Activated T-cell treated with anti-CD3 and anti-CD28 coated beads for 1 hour (primary cell): ENCODE data around the gene PRKG1.
"Not testable (repeated sequence)": the region's sequence is repeated elsewhere in the genome, so short reads cannot be mapped to it uniquely, and the experiment has no call there.

Experiments used
- DNase-seq: peaks from one replicate; pipeline ENCODE4 v3.0.0-alpha.2; 2020; ENCODE audit warnings: low read depth

Gene PRKG1

DNA sequence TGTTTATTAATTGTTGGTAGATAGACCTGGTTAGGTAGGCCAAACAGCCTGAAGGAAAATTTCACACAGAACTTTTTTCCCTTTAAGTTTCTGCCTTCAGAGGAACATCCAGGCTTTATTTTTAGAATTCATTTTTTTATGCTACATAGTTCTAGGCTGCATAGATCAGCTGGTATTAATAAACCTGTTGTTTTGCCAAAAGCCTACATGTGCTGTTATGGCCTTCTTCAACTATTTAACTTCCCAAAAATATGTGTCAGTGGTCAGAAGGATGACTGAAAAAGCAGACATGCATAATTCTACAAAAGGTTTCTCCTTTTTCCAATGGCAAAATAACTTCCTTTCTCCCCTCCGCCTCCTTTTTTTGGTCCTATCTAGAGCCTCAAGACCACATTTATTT, 936.8 kb downstream of the PRKG1 start:
- no peak for DNase-seq

DNA sequence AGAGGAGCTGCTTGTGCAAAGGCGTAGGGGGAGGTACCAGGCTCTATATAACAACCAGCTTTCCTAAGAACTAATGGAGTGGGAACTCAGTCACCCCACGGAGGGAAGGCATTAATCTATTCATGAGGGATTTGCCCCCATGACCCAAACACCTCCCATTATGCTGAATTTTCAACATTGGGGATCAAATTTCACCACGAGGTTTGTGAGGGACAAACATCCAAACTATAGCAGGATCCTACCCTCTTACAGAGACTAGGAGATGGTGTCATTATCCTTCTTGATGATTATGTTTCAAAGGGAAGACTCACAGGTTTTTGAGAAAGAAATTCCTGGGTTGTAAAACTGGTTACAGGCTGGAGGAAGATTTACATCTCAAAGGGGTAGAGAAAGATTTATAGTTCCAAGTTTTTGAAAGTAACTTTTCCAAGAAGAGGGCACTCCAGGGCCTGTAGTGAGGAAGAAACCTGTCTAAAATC, 944.8 kb downstream of the PRKG1 start:
- DNase-seq, result no peak

DNA sequence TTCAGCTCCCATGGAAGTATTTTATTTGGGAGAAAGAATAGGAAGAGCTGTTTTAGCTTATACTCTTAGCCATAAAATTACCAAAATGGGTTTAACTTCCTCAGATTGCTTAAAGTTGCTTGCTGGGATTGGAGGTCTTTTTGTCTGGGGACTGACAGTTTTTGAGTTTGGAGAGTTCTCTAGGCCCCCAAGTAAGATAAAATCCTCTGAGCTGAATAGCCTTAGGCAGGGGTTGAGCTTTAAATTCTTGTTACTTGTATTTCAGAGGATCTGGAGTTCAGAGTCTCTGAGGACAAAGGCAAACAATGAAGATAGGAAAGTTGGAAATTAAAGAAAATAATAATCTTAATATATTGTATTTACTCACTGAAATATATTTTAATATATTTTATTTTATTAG, 945.4 kb downstream of the PRKG1 start:
- no peak for DNase-seq

DNA sequence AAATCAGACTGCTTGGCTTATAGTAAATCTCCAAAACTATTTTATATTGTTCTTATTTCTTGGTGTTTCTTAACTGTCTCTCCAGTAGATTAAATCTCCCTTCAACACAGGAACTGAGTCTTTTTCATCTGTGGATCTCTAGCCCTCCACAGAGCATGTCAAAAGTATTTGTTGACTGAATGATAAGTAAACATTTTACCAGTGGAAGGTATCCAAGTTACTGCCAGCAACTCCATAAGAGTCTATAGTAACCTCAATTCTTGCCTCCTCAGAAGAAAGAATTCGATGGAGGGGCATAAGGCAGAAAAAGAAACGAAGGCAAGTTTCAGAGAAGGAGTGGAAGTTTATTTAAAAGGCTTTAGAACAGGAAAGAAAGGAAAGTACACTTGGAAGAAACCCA, 945.9 kb downstream of the PRKG1 start:
- DNase-seq, result no peak

DNA sequence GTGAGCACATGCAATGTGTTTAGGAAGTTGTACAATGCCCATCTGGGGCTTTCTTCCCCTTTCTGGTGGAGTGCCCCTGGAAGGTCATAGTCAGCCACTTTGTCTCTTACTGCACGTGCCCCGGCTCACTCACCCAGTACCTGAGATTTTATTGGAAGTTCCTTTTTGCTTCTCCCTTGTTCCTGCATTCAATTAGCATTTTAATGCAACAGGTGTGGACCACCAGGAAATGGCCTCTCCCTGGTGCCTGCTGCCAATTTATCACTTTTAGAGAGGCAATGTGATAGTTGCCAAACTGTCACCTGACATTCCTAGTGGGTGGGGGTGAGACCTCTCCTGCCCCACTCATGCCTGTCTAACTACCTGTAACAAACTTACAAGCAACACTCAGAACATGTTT, 946.4 kb downstream of the PRKG1 start:
- DNase-seq, result no peak

DNA sequence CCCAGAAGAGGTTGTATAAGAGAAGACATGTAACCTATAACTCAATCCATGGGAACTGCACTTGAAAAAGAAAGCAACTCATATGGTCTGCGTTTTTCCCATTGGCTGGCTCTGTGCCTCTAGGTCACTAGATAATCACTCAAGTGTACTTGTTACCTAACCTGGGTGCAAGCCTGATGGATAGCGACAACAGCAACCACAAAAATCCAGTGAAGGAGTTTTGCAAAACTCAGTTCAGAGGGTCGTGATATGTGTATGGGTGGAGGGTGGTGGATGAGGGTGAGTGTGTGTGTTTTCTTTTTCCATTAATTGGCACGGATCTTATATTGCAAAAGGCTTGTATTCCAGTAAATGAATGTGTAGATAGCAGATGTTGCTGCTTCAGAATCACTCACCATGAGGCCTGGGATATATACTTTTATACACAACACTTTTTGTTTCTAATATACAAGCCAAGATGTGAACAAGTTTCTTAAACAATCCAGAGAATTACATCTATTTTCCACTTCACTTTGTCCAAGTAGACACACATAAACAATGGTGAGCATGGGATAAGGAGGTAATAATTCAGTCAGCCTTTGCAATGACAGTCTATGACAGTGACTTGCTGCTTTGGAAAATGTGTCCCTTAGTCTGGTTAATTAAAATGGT, 952.9 kb downstream of the PRKG1 start:
- no peak for DNase-seq

DNA sequence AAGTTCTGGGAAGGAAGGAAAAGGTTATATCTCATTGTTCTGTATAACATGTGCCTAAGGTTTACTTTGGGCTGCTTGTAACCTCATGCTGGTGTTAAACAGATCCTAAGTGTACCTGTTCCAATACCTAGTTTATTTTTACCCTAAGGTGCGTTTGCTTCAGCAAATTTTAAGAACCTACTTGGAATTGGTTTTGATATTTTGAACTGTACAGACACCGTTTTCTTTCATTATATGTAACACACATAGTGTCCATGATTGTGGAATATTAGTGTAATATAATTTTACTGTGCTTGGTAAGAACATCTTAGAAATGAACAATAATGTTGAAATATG, 954.2 kb downstream of the PRKG1 start:
- DNase-seq, result no peak

DNA sequence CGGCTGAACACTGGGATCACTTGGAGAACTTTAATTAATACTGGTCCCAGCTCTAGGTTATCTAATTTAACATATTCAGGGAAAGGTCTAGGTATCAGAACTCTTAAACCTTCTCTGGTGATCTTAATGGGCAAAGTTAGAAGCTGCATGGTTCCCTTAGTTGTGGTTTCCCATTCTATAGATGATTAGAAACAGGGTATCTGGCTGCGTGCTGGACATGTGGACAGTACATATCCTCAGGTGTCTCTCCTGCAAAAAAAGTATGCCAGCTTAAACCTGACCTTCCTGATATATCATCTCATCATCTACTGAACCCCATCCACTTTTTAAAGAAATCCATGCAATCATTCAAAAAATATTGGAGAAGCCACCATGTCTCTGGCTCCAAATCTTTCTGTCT, 955.3 kb downstream of the PRKG1 start:
- no peak for DNase-seq

DNA sequence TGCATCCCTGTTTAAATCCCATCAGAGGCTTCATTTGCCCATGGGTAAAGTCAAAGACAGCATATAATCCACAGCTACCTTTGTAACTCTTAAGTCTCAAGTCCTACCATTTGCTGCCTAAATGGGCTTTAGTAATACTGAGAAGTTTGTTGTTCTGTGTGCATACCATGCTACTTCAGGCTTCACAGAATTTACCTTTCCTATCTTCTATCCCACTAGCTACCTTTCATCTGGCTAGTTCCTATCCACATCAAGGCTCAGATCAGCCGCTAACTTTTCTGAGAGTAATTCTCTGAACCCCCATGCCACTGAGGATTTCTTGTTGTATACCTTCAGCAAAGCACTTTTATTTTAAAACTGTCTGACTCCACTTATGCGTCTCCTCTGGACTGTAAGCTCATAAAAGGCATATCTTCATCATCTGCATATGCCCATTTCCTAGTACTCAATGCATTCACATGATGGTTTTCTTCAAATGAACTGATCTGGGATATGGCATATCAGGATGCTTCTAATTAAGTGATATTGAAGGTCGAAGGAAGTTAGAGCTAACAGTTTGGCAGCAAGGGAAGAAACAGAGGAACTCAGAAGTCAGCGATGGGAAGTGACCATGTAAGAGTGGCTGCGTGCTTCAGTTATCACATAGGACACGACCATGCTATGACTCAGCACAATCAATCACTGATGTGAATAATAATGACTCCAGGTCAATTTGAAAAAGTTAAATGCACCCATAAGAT, 955.9 kb downstream of the PRKG1 start:
- no peak for DNase-seq

DNA sequence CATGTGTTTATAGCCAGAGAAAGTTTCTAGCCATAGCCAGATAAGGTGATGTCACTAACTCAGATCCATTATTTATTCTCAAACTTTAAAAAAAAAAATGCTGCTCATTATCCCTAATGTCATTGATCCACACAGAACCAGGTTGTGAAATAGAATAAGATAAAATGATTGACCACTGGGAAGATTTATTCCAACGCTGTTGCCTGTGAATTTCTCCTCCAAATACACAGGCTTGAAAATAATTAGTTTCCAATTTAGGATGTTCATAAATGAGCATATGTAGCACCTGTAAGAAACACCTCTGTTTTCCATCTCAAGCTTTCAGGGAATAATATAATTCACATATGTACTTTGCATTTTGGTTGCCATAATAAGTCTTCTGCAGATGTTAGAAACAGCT, 956.7 kb downstream of the PRKG1 start:
- no peak for DNase-seq

DNA sequence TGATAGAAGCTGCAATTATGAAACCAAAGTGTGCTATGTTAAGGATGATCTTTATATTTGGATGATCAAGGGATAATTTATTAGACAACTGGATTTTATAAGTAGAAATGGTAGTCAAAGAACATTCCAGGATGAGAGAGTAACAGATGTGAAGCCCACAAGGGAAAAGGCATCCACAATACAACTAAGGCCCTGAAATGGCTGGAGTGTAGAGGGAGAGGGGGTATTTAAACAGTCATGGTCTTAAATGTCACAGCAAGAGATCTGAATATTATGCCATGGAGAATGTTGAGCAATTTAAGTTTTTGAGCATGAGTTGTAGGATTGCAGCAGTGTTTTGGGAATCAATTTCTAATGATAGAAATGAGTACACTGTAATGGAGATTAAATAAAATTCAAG, 957.5 kb downstream of the PRKG1 start:
- DNase-seq, result no peak

DNA sequence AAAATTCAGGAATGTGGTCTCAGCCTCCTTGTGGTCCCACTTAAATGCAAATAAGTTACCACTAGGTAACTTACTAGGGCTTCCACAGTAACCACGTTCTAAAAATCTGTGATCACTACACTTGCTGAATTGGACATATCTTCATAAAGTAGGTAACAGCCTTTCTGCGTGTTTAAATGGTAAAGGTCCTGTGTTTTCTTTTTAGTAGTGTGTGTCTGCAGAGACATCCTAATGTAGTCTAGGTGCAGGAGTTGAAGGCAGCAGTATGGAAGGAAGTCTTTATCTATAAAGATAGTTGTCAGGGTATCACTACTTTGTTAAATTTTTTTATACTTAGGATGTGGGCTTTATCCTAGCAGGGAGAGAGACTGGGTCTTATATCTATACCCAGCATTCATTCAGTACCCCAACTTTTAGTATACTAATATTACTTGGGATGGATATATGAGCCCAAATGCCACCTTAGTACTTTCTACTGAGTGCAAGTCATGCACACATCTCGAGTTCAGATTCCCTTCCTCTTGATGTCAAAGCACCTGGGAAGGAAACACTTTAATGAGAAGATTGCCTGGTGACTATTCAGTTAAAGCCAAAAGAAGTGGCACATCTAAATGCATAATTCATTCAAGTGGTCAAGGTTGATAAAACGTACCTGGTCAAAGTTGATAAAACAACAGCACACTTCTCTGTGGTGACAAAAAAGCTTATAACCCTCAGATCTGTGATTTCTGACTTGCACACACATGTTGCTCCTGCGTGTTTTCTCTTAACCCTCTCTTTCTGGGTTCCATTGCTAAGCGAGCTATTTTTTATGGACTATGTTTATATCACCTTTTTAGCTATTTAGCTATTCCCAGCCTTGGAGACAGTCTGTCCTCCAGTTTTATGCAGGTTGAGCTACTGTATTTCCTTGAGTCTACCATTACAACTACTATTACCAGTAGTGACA, 958.7 kb downstream of the PRKG1 start:
- DNase-seq, result no peak

DNA sequence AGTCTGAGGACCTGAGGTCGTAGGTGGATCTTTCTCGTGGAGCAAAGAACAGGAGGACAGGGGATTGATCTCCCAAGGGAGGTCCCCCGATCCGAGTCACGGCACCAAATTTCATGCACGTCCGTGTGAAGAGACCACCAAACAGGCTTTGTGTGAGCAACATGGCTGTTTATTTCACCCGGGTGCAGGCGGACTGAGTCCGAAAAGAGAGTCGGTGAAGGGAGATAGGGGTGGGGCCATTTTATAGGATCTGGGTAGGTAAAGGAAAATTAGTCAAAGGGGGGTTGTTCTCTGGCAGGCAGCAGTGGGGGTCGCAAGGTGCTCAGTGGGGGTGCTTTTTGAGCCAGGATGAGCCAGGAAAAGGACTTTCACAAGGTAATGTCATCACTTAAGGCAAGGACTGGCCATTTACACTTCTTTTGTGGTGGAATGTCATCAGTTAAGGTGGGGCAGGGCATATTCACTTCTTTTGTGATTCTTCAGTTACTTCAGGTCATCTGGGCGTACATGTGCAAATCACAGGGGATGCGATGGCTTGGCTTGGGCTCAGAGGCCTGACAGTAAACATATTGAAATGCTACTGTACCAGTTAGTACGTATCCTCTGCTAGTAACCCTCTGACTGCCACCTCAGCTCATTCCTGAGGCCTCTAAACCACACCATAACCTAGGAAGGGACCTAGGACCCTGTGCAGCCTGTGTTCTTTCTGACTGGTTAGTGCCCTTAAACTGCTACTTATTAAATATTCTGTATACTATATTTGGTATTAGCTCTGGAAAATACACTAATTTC, 964.9 kb downstream of the PRKG1 start:
- DNase-seq, result not testable (repeated sequence)

DNA sequence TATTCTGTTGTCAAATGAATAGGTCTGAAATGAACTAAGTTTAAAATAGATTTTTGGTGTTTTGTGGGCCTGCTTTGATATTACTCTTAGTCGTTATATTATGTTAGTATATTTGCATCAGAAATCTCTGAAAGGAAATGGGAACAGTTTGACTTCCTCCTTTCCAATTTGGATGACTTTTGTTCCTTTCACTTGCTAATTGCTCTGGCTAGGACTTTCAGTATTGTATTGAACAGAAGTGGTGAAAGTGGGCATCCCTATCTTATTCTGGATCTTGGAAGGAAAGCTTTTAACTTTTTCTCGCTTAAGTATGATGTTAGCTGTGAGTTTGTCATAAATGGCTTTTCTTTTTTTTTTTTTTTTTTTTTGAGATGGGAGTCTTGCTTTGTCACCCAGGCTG, 966.2 kb downstream of the PRKG1 start:
- no peak for DNase-seq

DNA sequence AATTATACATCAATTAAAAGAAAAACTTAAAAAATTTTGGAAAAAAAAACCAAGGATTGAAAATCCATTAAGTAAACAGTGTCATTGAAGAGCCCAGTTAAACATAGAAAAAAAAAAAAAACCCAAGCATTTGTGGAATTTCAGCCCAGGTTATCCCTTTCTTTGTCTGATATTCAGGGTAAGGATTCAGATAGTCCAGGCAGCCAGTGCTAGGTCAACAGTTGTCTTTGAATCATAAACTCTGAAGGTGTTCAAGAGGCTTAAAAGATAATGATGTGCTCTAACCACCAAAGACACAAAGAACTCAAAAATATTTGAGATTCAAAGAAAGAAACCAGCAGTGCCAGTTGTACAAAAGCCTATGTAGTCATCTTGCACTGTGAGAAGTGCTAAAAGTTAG, 969.5 kb downstream of the PRKG1 start:
- DNase-seq, result no peak

DNA sequence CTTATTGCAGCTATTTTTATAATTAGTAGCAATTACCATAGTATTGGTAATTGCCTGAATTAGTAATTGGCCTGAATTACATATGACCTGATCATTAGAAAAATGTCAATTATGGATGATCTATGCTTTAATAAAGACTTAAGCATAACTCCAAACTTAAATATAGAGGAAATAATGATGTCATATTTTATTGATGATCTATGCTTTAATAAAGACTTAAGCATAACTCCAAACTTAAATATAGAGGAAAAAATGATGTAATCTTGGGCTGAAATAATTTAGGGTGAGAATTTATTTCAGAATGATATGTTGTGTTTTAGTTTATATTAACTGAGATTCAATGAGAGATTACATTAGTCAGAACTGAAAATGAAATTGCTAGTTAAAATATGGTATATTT, 973.8 kb downstream of the PRKG1 start:
- no peak for DNase-seq

DNA sequence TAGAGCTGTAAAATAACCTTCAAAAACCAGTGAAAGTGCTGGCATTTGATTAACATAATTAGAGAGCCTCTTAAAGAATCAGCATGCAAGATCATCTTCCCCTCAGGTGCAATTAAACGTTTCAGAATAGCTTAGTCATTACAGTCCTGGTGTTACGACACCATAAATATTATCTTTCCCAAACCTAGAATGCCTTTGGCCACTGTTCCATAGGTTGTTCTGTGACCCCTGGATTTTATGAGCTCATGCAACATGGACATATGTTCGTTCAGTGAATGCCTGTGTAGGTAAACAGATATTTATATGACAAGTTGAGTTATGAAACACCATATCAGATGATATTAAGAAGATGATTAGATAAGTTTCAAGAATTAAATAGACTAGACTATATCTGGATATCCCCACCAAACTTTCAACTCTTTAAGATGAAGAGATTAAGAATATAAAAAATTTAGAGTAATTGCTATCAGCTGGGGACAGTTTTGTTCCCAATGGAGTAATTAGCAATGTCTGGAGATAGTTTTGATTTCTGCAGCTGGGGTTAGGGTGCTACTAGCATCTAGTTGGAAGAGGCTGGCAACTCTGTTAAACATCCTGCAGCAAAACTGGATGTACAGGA, 976.3 kb downstream of the PRKG1 start:
- DNase-seq, result no peak

DNA sequence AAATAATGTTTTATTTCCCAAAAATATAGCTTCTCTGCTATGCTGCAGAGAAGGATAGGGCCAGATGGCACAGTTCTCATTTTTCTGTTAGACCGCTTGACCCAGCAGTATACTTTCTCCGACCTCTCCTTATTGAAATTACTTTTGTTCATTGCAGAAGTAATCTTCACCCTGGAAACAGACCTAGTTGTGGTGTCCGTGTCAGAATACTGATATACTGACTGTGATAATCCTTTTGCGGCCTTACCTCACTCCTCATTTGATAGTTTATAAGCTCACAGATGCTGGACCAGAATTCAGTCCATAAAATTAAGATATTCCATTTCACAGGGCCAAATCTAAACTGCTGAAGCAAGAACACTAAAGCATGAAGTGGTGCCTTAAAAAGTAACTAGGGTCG, 979.2 kb downstream of the PRKG1 start:
- DNase-seq, result no peak

DNA sequence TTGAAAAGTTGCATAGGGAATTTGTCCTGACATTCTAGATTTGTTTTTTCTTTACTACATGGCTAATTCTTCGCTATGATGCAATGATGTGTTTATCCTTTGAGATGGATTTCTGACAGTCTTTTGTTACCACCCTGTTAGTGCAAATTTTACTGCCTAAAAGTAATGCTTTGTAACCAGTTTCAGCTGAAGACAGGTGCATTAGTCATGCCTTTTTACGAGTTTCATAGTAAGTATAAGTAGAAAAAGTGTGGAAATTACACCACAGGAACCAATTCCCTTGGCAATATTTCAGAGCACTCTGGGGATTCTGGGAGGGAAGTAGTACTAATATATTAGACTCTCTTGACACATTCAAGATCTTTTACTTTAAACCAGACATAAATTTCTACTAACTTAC, 982.0 kb downstream of the PRKG1 start:
- no peak for DNase-seq

DNA sequence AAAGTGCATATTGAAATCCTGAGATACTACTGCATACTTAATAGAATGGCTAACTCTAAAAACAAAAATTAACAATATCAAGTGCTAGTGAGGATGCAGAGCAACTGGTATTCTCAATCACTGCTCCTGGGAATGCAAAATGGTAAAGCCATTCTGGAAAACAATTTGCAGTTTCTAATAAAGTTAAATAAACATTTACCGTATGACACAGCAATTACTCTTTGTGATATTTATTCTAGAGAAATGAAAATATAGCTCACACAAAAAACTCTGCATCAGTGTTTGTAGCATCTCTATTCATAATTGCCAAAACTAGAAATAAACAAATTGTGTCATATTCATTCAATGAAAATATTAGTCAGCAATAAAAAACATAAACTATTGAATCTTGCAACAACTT, 984.8 kb downstream of the PRKG1 start:
- DNase-seq, result no peak

DNA sequence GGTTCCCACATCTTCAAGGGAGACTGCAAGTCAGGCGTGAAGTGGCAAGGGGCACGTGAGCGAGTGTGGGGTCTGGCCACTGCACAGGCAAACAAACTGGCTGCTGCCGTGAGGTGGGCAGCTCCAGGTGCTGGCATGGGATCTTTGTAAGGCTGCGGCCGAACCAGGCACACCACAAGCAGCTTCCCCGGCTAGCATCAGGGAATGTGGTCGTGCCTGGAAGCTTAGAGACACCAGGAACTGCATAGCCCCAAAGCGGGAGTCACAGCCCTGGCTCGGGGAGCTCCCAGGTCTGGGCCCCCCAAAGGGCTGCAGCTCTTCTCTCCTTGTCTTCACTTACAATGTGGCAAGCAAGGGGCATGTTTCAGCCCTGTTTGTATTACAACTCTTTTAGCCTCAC, 988.9 kb downstream of the PRKG1 start:
- DNase-seq, result no peak
